ENCODE results near the gene DOCK3.
A peak's percentile ranks its signal among the peaks of the same experiment; 100 is the strongest.
"Not testable (repeated sequence)": the region's sequence is repeated elsewhere in the genome, so short reads cannot be mapped to it uniquely, and the experiment has no call there.

The DOCK3 gene

DNA sequence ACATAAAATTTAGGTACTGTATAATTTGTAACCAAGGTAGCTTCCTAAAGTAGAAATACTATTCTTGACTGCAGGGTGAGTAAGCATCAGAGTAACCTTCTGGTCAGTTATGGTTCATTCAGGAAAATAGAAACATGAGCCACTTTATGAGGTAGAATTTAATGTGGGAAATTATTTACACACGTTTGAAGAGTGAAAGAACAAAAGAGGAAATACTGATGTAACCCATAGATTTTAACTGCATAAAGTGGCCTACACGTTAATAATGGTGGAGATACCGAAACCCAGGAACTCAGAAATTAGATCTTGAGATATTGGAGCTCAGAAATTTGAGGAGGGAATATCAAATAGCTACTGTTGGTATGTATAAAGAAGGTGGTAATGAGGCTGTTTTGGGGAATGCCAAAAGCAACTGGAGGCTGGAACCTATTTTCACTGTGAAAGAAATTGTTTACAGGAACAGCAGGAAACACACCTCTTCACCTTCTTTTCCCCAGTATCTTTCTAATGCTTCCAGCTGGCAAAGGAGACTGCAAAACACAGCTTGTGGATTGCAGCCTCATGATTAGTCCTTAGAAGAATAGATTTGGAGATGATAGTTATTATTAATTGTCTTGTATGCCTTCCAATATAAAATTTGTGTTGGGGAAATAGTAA lies 216.1 kb downstream of the DOCK3 start:
- DNase-seq = peak; percentile 22

DNA sequence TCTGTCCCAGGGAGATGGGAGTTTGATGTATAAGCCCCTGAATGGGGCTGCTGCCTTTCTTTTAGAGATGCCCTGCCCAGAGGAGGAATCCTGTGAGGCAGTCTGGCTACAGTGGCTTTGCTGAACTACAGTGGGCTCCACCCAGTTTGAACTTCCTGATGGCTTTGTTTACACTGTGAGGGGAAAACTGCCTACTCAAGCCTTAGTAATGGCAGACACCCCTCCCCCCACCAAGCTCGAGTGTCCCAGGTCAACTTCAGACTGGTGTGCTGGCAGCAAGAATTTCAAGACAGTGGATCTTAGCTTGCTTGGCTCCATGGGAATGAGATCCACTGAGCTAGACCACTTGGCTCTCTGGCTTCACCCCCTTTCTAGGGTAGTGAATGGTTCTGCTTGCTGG lies 226.4 kb downstream of the DOCK3 start:
- not testable (repeated sequence) for DNase-seq

DNA sequence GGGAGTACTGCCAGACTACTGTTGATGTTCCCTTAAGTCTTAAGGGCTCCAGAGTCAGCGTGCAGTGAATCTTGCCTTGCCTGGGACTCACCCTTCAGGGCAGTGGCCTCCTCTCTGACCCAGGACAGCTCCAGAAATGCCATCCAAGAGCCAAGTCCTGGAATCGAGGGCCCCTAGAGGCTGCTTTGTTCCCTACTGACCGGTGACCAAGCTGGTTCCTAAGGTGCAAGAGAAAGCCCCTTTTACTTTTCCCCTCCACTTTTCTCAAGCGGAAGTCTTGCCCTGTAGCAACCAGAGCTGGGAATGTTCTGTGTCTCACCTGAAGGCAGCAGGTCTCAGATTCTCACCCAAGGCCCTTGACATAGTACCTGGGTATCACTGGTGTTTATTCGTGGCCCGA lies 238.0 kb downstream of the DOCK3 start:
- no peak for DNase-seq

DNA sequence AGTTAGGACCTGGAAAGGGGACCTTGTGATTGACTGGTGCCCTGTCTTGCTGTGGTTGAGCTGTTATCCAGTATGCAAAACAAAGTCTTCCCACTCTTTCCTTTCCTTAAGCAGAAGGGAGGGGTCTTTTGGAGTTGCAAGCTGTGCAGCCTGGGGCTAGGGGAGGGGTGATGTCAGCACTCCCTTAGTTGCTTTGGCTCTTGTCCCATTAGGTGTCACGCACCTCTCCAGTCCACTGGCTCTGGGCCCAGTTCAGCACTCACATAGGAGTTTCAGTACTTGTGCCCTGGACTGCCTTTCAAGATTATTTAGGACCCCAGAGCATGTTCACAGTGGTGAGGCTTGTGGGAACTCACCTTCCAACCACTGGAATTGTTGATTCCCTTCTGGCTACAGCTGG lies 238.5 kb downstream of the DOCK3 start:
- no peak for DNase-seq

DNA sequence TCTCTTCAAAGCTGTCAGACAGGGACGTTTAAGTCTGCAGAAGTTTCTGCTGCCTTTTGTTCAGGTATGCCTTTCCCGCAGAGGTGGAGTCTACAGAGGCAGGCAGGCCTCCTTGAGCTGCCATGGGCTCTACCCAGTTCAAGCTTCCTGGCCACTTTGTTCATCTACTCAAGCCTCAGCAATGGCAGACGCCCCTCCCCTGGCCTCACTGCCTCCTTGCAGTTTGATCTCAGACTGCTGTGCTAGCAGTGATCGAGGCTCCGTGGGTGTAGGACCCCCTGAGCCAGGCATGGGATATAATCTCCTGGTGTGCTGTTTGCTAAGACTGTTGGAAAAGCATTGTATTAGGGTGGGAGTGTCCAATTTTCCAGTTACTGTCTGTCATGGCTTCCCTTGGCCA lies 247.3 kb downstream of the DOCK3 start:
- not testable (repeated sequence) for DNase-seq

DNA sequence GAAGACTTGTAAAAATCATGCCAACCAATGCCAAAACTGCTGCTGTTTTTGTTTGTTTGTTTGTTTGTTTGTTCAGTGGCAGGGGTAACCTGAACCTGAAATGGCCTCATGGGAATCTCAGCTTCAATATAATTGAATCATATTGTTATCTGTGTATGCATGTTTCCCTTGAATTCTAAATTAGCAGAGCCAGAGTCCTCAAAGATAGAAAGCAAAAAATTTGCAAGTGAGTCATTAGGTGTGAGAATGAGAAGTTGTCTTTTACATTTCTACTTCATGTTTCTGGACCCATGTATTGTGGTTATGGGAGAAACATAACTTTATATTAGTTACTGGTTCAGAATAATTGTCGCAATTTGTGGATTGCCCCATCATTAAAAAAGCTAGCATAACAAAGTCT lies 249.2 kb downstream of the DOCK3 start:
- no peak for DNase-seq

DNA sequence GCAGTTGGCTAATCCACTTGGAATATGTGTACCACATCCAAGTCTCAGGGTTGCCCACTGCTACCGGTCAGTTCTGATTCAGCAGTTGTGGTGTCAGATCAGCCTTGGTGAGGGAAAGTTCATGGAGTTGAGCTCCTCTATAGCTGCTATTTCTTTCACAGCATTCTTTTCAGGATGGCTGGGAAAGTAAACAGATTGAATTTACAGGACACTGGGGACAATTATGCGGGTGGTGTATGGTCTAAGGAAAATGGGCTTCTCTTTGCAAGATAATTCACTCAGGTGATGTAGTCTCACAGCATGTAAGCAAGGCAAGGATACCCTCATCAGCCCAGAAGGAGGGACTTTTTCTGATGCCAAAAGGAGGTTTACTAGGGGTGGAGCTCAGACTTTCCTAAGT lies 249.9 kb downstream of the DOCK3 start:
- DNase-seq = no peak

DNA sequence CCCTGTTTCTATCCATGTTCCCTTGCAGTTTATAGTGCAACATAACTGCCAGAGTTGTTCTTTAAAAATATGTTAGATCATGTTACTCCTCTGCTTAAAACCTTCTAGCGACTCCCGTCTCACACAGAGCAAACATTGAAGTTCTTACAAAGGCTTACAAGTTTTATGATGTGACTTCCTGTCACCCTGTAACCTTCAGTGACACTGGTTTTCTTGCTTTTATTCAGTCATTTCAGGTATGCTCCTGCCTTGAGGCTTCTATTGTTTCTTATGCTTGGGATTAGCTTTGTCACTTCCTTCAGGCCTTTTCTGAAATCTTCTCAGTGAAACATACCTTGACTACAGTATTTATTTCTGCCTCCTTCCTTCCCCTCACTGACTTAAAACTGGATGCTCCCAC lies 252.1 kb downstream of the DOCK3 start:
- no peak for DNase-seq

DNA sequence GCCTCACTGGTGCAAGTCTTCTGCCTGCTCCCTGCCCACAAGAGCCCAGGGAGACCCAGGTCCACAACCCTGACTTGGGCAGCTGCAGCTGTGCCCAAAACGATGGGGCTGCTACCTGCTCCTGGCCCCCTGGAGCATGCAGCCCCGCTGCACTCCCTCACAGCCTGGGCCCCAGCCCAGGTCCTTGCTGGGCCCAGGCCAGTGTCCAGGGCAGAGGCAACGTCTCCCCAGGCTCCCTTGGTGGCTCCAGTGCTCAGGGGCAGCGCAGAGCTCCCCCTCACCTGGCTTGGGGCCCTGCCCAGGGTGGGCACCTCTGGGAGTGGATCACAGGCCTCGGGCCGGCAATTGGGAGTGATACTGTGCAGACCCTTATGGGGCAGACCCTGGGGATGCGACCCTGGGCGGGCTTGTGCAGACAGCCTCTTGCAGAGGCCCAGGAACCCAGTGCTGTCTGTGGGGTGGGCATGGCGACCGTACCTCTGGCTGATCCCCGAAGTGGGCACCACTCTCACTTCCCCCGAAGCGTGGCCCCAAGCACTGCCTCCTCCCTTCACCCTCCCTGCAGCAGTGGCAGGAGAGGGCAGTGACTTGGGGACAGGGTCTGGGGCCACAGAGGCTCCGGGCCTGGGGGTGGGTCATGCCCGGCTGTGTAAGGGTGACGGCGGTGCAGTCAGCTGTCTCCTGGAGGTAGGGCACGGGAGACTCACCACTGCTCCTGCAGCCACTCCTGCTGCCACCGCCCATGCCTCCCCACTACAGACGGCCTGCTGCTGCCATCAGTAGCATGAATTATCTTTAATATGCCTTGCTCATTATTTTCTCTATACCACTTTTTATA lies 255.9 kb downstream of the DOCK3 start:
- no peak for DNase-seq

DNA sequence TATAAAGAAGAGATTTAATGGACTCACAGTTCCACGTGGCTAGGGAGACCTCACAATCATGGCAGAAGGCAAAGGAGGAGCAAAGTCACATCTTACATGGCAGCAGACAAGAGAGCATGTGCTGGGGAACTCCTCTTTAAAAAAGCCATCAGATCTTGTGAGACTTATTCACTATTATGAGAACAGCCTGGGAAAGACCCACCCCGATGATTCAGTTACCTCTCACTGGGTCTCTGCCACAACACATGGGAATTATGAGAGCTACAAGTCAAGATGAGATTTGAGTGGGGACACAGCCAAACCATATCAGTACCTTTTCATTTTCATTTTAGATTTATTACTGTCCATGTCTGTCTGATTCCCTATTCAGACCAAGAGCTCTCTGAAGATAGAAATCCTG lies 258.2 kb downstream of the DOCK3 start:
- not testable (repeated sequence) for DNase-seq

DNA sequence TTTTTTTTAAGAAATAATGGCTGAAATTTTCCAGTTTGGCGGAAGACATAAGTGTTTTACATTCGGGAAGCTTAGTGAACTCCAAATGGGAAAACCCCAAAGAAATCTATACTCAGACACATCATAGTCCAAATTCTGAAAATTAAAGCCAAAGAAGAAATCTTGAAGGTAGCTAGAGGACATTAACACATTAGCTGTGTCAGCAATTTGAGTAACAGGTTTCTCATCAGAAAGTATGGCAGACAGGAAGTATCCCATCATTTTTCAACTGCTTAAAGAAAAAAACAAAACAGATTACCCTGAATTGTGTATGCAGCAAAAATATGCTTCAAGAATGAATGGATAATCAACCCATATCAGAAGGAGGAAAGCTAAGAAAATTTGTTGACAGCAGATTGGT lies 261.7 kb downstream of the DOCK3 start:
- no peak for DNase-seq

DNA sequence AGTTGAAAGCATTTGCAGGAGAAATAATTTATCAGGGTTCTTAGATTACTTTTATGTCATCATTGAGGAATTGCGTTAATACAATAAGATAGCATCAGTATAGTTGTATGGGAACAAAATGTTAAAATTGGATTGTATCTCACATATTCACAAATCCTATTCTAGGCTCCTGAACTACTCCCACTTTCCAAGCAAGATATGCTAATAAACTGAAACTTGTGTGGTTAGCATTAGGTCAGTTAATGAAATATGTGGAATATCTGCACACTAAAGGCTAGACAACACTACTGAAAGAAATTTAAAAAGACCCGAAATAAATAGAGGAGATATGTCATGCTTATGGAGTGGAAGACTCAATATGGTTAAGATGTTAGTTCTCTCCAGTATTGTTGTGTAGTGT lies 272.7 kb downstream of the DOCK3 start:
- no peak for DNase-seq

DNA sequence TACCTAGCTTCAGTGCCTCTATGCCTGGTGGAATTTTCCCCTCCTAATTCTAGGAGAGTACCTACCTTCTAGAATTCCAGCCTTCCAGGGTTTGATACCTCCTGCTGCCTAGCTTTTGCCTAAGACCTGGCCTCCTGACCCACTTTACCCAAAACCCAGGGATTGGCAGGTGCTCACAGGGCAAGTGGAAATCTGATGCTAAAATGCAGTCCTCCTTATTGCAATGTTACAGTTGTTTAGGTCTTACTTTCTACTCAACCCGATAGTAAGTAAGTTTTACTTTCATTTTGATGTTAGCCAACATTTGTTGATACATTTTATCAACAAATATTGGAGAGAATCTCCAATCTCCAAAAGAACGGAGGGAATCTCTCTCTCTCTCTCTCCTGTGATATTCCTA lies 275.9 kb downstream of the DOCK3 start:
- DNase-seq = no peak

DNA sequence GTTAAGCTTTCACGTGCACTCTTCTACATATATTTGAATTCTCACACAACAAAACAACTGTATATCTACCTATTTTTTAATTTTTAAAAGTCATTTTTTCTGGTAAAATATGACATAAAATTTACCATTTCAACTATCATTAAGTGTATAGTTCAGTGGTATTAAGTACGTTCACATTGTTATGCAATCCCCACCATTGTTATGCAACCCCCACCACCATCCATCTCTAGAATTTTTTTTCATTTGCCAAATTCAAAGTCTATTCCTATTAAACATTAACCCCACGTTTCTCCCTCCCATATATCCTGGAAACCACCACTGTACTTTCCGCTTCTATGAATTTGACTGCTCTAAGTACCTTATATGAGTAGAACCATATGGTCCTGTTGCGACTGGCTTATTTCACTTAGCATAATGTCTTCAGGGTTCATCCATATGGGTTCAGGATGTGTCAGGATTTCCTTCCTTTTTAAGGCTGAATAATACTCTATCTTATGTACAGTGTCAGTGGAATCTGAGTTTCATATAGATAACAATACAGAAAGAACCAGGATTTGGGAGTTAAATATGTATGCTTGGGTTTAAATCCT lies 279.2 kb downstream of the DOCK3 start:
- peak; percentile 56 for DNase-seq

DNA sequence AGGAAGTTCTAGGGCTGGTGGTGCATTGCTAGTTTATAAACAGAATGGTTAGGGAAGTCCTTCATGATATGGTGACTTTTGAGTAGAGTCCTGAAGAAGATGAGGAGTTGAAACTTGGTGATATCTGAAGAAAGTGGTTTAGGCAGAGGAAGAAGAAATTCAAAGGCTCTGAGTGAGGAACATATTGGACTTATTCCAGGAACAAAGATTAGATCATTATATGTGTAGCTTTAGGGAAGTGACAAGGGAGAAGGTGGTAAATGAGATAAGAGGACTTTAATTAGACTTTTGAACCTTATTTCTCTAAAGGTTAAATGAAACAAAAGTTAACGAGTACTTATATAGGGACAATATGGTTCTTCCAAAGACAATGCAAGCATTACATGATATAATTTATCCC lies 286.7 kb downstream of the DOCK3 start:
- no peak for DNase-seq

DNA sequence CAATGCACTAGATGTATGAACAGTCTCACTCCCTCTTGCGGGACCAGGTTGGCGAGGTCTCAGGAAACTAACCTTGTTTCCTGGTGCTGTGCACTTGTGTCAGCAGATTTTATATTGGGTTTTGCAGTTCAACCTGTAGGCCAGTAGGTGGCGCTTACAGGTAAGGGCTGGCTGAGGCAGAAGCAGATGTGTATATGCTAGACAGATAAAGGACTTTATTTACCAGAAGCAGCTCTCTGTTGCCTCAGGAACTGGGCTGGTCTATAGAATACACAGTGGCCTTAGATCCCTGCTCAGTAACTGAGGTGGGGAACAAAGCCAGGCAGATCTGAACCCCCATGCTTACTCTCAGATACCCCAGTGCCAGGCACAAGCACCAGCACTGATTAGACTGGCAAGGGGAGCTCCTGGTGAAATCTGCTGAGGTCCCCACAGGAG lies 296.8 kb downstream of the DOCK3 start:
- peak; percentile 60 for DNase-seq

DNA sequence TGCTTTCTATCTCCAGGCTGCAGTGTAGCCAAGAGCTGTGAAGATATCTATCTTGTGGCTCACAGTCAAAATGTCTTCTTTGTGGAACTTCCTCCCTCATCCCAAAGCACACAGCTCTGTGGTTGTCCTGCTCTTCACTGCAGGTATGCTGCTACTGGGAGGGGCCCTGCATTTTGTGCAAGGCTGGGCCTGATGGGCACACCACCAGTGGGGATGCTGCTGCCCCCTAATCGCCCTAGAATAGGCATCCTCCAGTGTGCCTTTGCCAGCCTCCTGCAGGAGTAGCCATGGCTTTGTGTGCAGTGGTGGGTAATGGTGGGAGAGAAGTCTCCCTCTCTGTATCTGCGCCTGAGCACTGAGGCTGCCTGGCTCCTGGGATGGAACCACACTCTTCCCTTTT lies 297.3 kb downstream of the DOCK3 start:
- DNase-seq = no peak

DNA sequence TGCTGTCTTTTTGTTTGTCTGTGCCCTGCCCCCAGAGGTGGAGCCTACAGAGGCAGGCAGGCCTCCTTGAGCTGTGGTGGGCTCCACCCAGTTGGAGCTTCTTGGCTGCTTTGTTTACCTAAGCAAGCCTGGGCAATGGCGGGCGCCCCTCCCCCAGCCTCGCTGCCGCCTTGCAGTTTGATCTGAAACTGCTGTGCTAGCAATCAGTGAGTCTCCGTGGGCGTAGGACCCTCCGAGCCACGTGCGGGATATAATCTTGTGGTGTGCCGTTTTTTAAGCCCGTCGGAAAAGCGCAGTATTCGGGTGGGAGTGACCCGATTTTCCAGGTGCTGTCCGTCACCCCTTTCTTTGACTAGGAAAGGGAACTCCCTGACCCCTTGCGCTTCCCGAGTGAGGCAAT lies 303.9 kb downstream of the DOCK3 start:
- not testable (repeated sequence) for DNase-seq

DNA sequence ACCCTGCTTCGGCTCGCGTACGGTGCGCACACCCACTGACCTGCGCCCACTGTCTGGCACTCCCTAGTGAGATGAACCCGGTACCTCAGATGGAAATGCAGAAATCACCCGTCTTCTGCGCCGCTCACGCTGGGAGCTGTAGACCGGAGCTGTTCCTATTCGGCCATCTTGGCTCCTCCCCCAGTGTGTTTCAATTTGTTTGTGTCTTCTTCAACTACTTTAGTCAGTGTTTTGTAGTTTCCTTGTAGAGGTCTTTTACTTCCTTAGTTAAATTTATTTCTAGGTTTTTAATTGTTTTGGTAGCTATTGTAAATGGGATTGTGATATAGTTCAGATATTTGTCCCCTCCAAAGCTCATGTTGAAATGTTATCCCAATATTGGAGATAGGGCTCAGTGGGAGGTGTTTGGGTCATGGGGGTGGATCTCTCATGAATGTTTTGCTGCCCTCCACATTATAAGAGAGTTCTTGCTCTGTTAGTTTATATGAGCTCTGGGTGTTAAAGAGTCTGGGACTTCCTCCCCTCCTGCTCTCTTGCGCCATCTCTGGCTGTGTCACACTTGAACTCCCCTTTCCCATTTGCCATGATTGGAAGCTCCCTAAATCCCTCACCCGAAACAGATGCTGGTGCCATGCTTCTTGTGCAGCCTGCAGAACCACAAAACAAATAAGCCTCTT lies 304.4 kb downstream of the DOCK3 start:
- peak; percentile 47 for DNase-seq

DNA sequence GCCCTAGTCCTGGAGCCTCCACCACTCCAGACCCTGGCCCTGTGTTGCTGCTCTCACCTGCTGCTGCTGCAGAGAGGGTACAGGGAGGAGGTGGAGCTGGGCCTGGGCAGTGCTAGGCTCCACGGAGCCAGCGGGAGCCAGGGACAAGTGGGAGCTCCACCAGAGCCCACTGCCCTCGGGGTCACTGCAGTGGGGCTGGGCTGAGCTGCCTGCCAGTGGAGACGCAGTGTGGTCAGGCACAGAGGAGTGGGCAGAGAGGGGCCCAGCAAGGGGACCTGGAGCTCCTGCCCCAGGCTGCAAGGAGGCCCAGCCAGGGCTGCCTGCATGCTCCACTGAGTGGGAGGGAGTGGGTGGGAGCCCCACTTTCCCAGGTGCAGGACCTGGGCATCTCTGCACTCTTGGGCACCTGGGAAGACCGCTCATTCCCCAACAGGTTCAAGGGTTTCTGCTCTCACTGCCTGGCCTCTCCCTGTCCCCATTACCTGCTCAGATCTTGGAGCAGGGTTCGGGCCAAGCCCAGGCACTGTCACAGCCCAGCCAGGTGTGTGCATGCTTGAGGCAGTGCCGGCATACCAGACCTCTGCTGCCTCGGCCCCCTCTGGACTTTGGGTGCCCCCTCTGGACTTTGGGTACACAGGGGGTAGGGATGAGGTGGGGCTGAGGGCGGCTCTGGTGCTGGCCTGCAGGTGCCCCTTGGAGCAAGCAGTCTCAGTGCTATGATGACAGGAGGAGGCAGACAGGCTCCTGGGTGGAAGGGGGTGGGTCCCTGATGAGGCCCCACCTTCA lies 308.0 kb downstream of the DOCK3 start:
- DNase-seq = no peak

DNA sequence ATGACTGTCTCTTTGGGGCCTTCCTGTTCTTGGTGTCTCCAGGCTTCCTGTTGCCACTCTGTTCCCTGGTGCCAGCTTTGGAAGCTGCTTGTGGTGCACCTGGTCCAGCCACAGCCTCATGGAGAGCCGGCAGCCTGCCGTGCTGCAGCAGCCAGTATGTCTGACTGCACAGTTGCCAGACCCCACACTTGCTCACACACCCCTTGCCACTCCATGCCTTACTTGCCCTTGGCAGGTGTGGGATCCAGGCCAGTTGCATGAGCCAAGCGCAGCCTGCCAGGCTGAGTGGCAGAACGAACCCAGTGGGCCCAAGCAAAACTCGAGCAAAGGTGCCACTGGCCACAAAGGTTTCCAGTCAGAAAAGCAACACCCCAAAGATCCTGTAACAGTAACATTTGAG lies 309.2 kb downstream of the DOCK3 start:
- DNase-seq = no peak

DNA sequence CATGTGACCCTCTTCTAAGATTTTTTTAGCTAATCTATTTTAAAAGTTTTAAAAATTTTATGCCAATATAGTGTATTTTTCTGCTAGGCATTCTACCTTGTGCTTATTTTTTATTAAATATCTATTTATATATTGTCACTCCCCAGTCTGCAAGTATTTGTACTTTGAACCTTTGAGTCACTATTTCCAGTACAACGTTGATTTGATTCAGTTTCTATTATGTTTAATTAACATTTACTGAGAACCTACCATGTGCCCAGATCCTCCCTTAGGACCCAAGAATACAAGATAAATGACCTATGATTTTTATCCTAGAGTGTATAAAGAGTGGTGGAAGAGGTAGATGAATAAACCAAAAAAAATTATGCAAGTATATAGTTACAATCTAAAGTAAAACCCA lies 311.2 kb downstream of the DOCK3 start:
- DNase-seq = no peak

DNA sequence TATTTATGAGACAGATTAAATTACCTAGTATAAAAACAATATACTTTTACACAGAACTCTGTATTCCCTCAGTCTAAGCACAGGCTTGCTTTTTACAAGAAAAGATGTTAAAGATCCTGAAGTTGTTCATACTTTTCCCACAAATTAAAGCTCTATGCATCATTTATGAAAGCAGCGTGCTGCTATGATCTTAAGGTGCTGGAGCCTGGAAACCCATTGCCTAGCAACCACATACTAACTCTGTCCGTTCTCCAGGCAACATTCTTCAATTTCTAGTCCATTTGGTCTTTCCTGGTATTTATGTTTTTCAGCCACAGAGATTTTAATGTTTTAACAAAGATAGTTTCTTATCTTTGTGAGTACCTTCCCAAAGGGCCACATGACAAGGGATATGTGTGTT lies 312.0 kb downstream of the DOCK3 start:
- no peak for DNase-seq
